Measurements from ENCODE around the gene CUTC.
A peak's percentile ranks its signal among the peaks of the same experiment; 100 is the strongest.
"Not testable (repeated sequence)": the region's sequence is repeated elsewhere in the genome, so short reads cannot be mapped to it uniquely, and the experiment has no call there.

Gene CUTC

DNA sequence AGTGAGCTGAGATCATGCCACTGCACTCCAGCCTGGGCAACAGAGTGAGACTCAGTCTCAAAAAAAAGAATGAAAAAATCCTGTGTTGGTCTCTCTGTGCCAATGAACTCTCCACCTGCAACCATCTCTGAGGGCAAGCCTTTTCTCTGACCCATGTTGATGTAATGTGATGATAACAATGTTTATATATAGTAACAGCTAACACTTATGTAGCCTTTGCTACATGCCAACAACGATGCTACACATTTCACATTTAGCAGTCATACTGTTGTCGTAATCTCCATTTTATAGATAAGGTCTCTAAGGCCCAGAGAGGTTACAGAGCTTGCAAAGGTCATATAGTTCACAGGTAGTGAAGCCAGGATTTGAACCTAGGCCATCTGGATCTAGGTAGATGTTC, 11.6 kb upstream of the CUTC start:
- H3K9ac ChIP-seq: no peak overlapping the region
- no peaks in the 10 kb centered on the region for H3K4me1 ChIP-seq (ENCODE audit: low read depth, poor library complexity, severe bottlenecking)
- H3K4me3 ChIP-seq (IDR thresholded peaks at IDR 0.05; ENCODE audit: insufficient read depth, low read depth, low read length): no peak overlapping the region
- H3K27me3 ChIP-seq (ENCODE audit: insufficient read depth, low read depth): no peaks in the 10 kb centered on the region
- H3K79me2 ChIP-seq (ENCODE audit: insufficient read depth, low read depth): no peaks in the 10 kb centered on the region
- H3K36me3 ChIP-seq (ENCODE audit: insufficient read depth): 0 out of 2 replicates have a peak, but pooled peaks cover 3% of the 10 kb centered on the region
- H4K20me1 ChIP-seq (ENCODE audit: insufficient read depth): no peaks in the 10 kb centered on the region
- H2AFZ ChIP-seq (ENCODE audit: low read depth): no peak overlapping the region
- no peak overlapping the region for H3K4me2 ChIP-seq
- TF ChIP-seq, protein P1, sequence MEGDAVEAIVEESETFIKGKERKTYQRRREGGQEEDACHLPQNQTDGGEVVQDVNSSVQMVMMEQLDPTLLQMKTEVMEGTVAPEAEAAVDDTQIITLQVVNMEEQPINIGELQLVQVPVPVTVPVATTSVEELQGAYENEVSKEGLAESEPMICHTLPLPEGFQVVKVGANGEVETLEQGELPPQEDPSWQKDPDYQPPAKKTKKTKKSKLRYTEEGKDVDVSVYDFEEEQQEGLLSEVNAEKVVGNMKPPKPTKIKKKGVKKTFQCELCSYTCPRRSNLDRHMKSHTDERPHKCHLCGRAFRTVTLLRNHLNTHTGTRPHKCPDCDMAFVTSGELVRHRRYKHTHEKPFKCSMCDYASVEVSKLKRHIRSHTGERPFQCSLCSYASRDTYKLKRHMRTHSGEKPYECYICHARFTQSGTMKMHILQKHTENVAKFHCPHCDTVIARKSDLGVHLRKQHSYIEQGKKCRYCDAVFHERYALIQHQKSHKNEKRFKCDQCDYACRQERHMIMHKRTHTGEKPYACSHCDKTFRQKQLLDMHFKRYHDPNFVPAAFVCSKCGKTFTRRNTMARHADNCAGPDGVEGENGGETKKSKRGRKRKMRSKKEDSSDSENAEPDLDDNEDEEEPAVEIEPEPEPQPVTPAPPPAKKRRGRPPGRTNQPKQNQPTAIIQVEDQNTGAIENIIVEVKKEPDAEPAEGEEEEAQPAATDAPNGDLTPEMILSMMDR (conservative IDR thresholded peaks at IDR 0.05; ENCODE audit: low read depth, low read length): no peak
- H3K27ac ChIP-seq: no peak overlapping the region

DNA sequence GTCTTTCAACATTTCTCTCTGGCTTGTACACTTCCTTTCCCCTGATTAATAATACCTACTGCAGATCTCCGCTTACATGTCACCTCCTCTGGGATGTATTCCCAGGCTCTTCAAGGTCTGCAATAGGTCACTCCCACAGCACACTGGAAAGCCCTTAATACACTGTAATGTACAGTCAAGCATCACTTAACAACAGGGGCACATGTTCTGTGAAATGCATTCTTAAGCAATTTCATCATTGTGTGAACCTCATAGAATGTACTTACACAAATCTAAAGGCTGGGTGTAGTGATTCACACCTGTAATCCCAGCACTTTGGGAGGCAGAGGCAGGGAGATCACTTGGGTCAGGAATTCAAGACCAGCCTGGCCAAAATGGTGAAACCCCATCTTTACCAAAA, 2.0 kb upstream of the CUTC start:
- TF ChIP-seq, protein P1 (conservative IDR thresholded peaks at IDR 0.05; ENCODE audit: low read depth, low read length): no peak
- H3K36me3 ChIP-seq (ENCODE audit: insufficient read depth): no peaks in the 10 kb centered on the region; the same call in 1 of the 2 replicates
- no peak overlapping the region for H3K4me2 ChIP-seq
- H3K79me2 ChIP-seq (ENCODE audit: insufficient read depth, low read depth): peaks cover 10% of the 10 kb centered on the region; the same call in 1 of the 2 replicates
- no peak overlapping the region for H3K9ac ChIP-seq
- peaks cover 6% of the 10 kb centered on the region for H3K4me1 ChIP-seq (ENCODE audit: low read depth, poor library complexity, severe bottlenecking)
- no peak overlapping the region for H3K4me3 ChIP-seq (IDR thresholded peaks at IDR 0.05; ENCODE audit: insufficient read depth, low read depth, low read length)
- H4K20me1 ChIP-seq (ENCODE audit: insufficient read depth): no peaks in the 10 kb centered on the region
- H3K27ac ChIP-seq: no peak overlapping the region
- no peaks in the 10 kb centered on the region for H3K27me3 ChIP-seq (ENCODE audit: insufficient read depth, low read depth)
- H2AFZ ChIP-seq (ENCODE audit: low read depth): no peak overlapping the region

DNA sequence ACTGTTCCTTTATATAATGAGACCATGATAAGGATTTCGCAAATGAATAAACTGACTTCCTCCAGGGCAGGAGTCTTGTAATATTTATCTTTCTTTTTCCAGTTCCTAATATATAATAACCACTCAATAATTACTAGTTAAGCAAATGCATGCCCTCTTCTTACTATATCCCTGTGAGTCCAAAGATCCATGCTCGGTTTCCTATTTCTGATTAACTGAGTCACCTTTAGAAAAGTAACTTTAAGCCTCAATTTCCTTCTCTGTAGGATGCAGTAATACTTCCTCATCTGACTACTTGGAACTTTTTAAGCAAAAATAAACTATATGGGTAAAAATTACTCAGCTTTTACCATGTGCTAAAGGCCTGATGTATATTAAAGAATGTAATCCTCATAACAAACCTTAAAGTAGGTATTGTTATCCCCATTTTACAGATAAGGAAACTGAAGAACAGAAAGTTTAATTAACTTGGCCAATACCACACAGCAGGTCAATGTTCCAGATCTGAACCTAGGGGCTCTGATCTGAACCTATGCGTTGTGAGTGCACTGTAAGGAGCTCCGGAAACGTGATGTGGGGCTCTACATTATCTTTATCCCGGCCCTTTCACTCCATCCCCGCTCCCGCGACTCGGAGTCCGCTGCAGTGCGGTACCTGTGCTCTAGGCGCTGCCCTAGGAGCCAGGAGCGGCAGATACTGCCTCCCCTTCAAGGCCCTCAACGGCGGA, 565 bp upstream of the CUTC start:
- Histone ChIP-seq H3K27ac (peak overlapping the region; percentile 86), H3K9ac (peak overlapping the region; percentile 88), H3K36me3 (ENCODE audit: insufficient read depth) (no peaks in the 10 kb centered on the region; the same call in 1 of the 2 replicates), H4K20me1 (ENCODE audit: insufficient read depth) (no peaks in the 10 kb centered on the region), H3K79me2 (ENCODE audit: insufficient read depth, low read depth) (peaks cover 10% of the 10 kb centered on the region; the same call in 1 of the 2 replicates), H2AFZ (ENCODE audit: low read depth) (peak overlapping the region; percentile 85; the same call in 1 of the 2 replicates), H3K4me2 (peak overlapping the region; percentile 79), H3K4me3 (IDR thresholded peaks at IDR 0.05; ENCODE audit: insufficient read depth, low read depth, low read length) (no peak overlapping the region), H3K27me3 (ENCODE audit: insufficient read depth, low read depth) (no peaks in the 10 kb centered on the region), H3K4me1 (ENCODE audit: low read depth, poor library complexity, severe bottlenecking) (peaks cover 6% of the 10 kb centered on the region)
- TF ChIP-seq, protein P1 (conservative IDR thresholded peaks at IDR 0.05; ENCODE audit: low read depth, low read length): no peak

DNA sequence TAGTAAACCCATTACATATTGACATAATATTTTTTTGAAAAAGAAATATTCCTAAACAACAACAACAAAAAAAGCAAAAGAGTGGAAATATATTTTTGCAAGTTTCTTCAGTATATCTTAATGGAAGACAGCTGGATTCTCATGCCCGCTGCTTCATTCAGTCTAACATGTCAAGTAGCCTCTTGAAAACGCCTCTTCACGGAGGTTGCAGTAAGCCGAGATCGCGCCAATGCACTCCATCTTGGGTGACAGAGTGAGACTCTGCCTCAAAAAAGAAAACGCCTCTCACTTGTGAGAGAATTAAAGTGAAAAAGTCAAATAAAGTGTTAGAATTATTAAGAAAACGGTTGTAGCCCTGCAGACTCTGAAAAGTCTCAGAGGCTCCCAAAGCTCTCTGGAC, 1.3 kb downstream of the CUTC start:
- peaks cover 6% of the 10 kb centered on the region for H3K4me1 ChIP-seq (ENCODE audit: low read depth, poor library complexity, severe bottlenecking)
- H3K79me2 ChIP-seq (ENCODE audit: insufficient read depth, low read depth): peaks cover 10% of the 10 kb centered on the region; the same call in 1 of the 2 replicates
- no peaks in the 10 kb centered on the region for H4K20me1 ChIP-seq (ENCODE audit: insufficient read depth)
- 0 out of 2 replicates have a peak, but pooled peaks cover 6% of the 10 kb centered on the region for H3K36me3 ChIP-seq (ENCODE audit: insufficient read depth)
- no peak overlapping the region for H3K9ac ChIP-seq
- no peak overlapping the region for H2AFZ ChIP-seq (ENCODE audit: low read depth)
- no peak overlapping the region; the same call in 1 of the 2 replicates for H3K27ac ChIP-seq
- no peak overlapping the region for H3K4me3 ChIP-seq (IDR thresholded peaks at IDR 0.05; ENCODE audit: insufficient read depth, low read depth, low read length)
- H3K4me2 ChIP-seq: peak overlapping the region; percentile 58
- TF ChIP-seq, protein P1 (conservative IDR thresholded peaks at IDR 0.05; ENCODE audit: low read depth, low read length): no peak
- no peaks in the 10 kb centered on the region for H3K27me3 ChIP-seq (ENCODE audit: insufficient read depth, low read depth)

DNA sequence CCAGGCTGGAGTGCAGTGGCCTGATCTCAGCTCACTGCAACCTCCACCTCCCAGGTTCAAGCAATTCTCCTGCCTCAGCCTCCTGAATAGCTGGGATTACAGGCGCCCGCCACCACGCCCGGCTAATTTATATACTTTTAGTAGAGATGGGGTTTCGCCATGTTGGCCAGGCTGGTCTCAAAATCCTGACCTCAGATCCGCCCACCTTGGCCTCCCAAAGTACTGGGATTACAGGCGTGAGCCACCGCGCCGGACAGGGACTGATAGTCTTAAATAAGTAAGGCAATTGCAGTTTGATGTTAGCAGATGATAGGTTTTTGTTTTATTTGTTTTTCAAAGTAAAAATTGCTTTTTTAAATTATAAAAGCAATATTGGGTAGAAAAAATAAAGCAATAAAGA, 2.1 kb downstream of the CUTC start:
- not testable (repeated sequence) for H3K4me3 ChIP-seq (IDR thresholded peaks at IDR 0.05; ENCODE audit: insufficient read depth, low read depth, low read length); H3K36me3 ChIP-seq (ENCODE audit: insufficient read depth); H2AFZ ChIP-seq (ENCODE audit: low read depth); H3K27me3 ChIP-seq (ENCODE audit: insufficient read depth, low read depth); H3K27ac ChIP-seq; H3K9ac ChIP-seq; H3K4me2 ChIP-seq; H4K20me1 ChIP-seq (ENCODE audit: insufficient read depth); H3K4me1 ChIP-seq (ENCODE audit: low read depth, poor library complexity, severe bottlenecking)
- peaks cover 10% of the 10 kb centered on the region; the same call in 1 of the 2 replicates for H3K79me2 ChIP-seq (ENCODE audit: insufficient read depth, low read depth)
